ENCODE measurements around the gene PAPLN.

PAPLN gene

DNA sequence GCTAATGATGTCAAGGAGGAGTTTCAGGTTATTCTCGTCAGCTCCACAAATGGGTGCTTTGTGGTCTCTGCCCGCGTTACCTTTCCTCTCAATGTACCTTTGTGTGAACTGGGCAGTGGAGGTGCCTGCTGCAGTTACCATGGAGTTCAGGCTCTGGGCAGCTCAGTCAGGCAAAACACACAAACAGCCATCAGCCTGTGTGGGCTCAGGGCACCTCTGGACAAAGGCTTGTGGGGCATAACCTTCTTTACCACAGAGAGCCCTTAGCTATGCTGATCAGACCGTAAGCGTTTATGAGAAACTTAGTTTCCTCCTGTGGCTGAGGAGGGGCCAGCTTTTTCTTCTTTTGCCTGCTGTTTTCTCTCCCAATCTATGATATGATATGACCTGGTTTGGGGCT lies 16.7 kb upstream of the PAPLN start:
- no peaks in the 10 kb centered on the region for H3K4me1 ChIP-seq
- no peaks in the 10 kb centered on the region for H3K9me3 ChIP-seq (ENCODE audit: control insufficient read depth, low read length)
- no peak overlapping the region for H2AFZ ChIP-seq
- H3K4me3 ChIP-seq (ENCODE audit: low read depth, low read length) = no peak overlapping the region
- no peak overlapping the region for H3K27ac ChIP-seq
- TF ChIP-seq, protein P1, sequence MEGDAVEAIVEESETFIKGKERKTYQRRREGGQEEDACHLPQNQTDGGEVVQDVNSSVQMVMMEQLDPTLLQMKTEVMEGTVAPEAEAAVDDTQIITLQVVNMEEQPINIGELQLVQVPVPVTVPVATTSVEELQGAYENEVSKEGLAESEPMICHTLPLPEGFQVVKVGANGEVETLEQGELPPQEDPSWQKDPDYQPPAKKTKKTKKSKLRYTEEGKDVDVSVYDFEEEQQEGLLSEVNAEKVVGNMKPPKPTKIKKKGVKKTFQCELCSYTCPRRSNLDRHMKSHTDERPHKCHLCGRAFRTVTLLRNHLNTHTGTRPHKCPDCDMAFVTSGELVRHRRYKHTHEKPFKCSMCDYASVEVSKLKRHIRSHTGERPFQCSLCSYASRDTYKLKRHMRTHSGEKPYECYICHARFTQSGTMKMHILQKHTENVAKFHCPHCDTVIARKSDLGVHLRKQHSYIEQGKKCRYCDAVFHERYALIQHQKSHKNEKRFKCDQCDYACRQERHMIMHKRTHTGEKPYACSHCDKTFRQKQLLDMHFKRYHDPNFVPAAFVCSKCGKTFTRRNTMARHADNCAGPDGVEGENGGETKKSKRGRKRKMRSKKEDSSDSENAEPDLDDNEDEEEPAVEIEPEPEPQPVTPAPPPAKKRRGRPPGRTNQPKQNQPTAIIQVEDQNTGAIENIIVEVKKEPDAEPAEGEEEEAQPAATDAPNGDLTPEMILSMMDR (IDR thresholded peaks at IDR 0.05) = no peak
- no peak overlapping the region for H3K4me2 ChIP-seq (ENCODE audit: low read length)
- H3K9ac ChIP-seq = no peak overlapping the region
- no peaks in the 10 kb centered on the region for H3K79me2 ChIP-seq
- no peaks in the 10 kb centered on the region for H3K27me3 ChIP-seq (ENCODE audit: control insufficient read depth, insufficient read depth, low read length)
- no peaks in the 10 kb centered on the region for H3K36me3 ChIP-seq (ENCODE audit: control insufficient read depth, insufficient read depth, low read length)

DNA sequence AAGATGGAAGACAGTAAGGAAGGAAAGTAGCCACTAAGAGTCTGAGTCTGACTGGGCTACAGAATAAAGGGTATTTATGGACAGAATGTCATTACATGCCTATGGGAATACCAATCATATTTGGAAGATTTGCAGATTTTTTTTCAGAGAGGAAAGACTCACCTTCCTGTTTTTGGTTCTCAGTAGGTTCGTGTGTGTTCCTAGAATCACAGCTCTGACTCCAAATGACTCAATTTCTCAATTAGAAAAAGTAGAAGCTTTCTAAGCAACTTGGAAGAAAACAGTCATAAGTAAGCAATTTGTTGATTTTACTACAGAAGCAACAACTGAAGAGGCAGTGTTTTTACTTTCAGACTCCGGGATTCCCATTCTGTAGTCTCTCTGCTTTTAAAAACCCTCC lies 15.4 kb upstream of the PAPLN start:
- H3K9me3 ChIP-seq (ENCODE audit: control insufficient read depth, low read length) = no peaks in the 10 kb centered on the region
- no peaks in the 10 kb centered on the region for H3K36me3 ChIP-seq (ENCODE audit: control insufficient read depth, insufficient read depth, low read length)
- H2AFZ ChIP-seq = no peak overlapping the region
- no peaks in the 10 kb centered on the region for H3K4me1 ChIP-seq
- H3K27me3 ChIP-seq (ENCODE audit: control insufficient read depth, insufficient read depth, low read length) = no peaks in the 10 kb centered on the region
- H3K4me3 ChIP-seq (ENCODE audit: low read depth, low read length) = no peak overlapping the region
- no peak overlapping the region for H3K9ac ChIP-seq
- no peaks in the 10 kb centered on the region for H3K79me2 ChIP-seq
- H3K27ac ChIP-seq = no peak overlapping the region
- TF ChIP-seq, protein P1 (IDR thresholded peaks at IDR 0.05) = no peak
- no peak overlapping the region for H3K4me2 ChIP-seq (ENCODE audit: low read length)

DNA sequence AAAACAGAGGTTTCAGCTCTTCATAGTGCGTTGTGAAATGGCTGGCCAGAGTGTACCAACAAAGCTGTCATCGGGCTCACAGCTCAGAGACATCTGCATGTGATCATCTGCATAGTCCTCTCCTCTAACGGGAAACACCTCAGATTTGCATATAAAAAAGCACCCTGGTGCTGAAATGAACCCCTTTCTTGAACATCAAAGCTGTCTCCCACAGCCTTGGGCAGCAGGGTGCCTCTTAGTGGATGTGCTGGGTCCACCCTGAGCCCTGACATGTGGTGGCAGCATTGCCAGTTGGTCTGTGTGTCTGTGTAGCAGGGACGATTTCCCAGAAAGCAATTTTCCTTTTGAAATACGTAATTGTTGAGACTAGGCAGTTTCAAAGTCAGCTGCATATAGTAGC lies 14.3 kb upstream of the PAPLN start:
- H3K4me2 ChIP-seq (ENCODE audit: low read length) = no peak overlapping the region
- no peak overlapping the region for H2AFZ ChIP-seq
- H3K9me3 ChIP-seq (ENCODE audit: control insufficient read depth, low read length) = no peaks in the 10 kb centered on the region
- no peaks in the 10 kb centered on the region for H3K27me3 ChIP-seq (ENCODE audit: control insufficient read depth, insufficient read depth, low read length)
- no peak overlapping the region for H3K9ac ChIP-seq
- H3K4me1 ChIP-seq = no peaks in the 10 kb centered on the region
- no peaks in the 10 kb centered on the region for H3K79me2 ChIP-seq
- TF ChIP-seq, protein P1 (IDR thresholded peaks at IDR 0.05) = no peak
- no peak overlapping the region for H3K27ac ChIP-seq
- no peaks in the 10 kb centered on the region for H3K36me3 ChIP-seq (ENCODE audit: control insufficient read depth, insufficient read depth, low read length)
- no peak overlapping the region for H3K4me3 ChIP-seq (ENCODE audit: low read depth, low read length)

DNA sequence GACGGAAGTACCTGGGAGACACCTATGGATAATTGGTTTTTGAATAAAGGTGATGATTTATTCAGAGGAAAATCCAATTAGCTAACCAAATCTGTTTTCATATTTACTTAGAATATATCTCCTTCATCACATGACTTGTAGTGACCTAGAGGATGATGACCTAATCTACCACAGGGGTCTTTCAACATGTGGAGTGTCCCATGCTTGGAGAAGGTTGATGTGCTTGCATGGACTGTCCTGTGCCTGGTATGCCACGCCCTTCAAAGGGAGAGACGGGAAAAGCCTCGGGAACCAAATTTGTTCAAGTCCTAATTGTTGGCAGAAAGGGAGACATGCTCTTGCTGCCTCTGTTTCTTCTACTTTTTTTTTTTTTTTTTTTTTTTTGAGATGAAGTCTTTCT lies 11.8 kb upstream of the PAPLN start:
- no peak overlapping the region for H3K4me2 ChIP-seq (ENCODE audit: low read length)
- H2AFZ ChIP-seq = no peak overlapping the region
- no peaks in the 10 kb centered on the region for H3K27me3 ChIP-seq (ENCODE audit: control insufficient read depth, insufficient read depth, low read length)
- no peak overlapping the region for H3K27ac ChIP-seq
- no peaks in the 10 kb centered on the region for H3K9me3 ChIP-seq (ENCODE audit: control insufficient read depth, low read length)
- no peaks in the 10 kb centered on the region for H3K4me1 ChIP-seq
- H3K4me3 ChIP-seq (ENCODE audit: low read depth, low read length) = no peak overlapping the region
- H3K79me2 ChIP-seq = no peaks in the 10 kb centered on the region
- H3K36me3 ChIP-seq (ENCODE audit: control insufficient read depth, insufficient read depth, low read length) = no peaks in the 10 kb centered on the region
- H3K9ac ChIP-seq = no peak overlapping the region
- TF ChIP-seq, protein P1 (IDR thresholded peaks at IDR 0.05) = no peak
